K562 (cell line): Measurements from ENCODE around the gene ELAC1. TPM values are rescaled to one million over a fixed set of nuclear protein-coding genes. Genes with fewer than 3 reads are reported as not detected.

Source experiments
- BRF2 ChIP-seq: IDR thresholded peaks from 3 replicates; pipeline ENCODE4 v1.6.1; 2011; ENCODE audit warnings: borderline replicate concordance, mild to moderate bottlenecking; ENCODE audit not compliant: insufficient read length, insufficient read depth
- CC2D1A ChIP-seq: fragments of 450-650 bp; IDR thresholded peaks from 2 replicates; pipeline ENCODE4 v1.6.1; 2017; ENCODE audit warnings: mild to moderate bottlenecking
- CTBP1 ChIP-seq: fragments of 450-650 bp; IDR thresholded peaks from 2 replicates; pipeline ENCODE4 v1.6.1; 2016; ENCODE audit warnings: borderline replicate concordance
- ELF1 ChIP-seq: fragments of 200-800 bp; sonication (Bioruptor generic); IDR thresholded peaks from 2 replicates; pipeline ENCODE4 v1.6.1; 2016; ENCODE audit warnings: missing genetic modification characterization, missing compliant biosample characterization
- FOXP4 ChIP-seq: sonication (generic); formaldehyde crosslinking; IDR thresholded peaks from 2 replicates; pipeline ENCODE4 v1.8.0; 2022; ENCODE audit warnings: mild to moderate bottlenecking, missing genetic modification reagents, borderline replicate concordance
- MTA1 ChIP-seq: fragments of 450-650 bp; IDR thresholded peaks from 2 replicates; pipeline ENCODE4 v1.6.1; 2017; ENCODE audit warnings: borderline replicate concordance
- POLR3A ChIP-seq: IDR thresholded peaks from 2 replicates; pipeline ENCODE4 v1.6.1; 2011; ENCODE audit warnings: borderline replicate concordance, mild to moderate bottlenecking, moderate library complexity; ENCODE audit not compliant: insufficient read length, insufficient read depth; ENCODE audit errors: extremely low read depth
- PRDM10 ChIP-seq: fragments of 450-650 bp; IDR thresholded peaks from 2 replicates; pipeline ENCODE4 v1.6.1; 2018; ENCODE audit not compliant: partially characterized antibody
- ZBTB34 ChIP-seq: fragments of 250-450 bp; sonication (Bioruptor Pico); IDR thresholded peaks from 2 replicates; pipeline ENCODE4 v1.8.0; 2021; ENCODE audit warnings: mild to moderate bottlenecking, moderate library complexity
- ZC3H4 ChIP-seq: sonication (generic); formaldehyde crosslinking; IDR thresholded peaks from 2 replicates; pipeline ENCODE4 v1.9.0; 2021; ENCODE audit warnings: missing genetic modification reagents, borderline replicate concordance
- polyA plus RNA-seq, 8 experiments: library from polyadenylated mRNA; depleted of rRNA in 4 of 8; stranded (reverse) in 5 of 8; unstranded in 3 of 8; fragments of >200 nt; fragmentation: Nextera tagmentation in 2 of 8; fragmentation: Illumina TruSeq in 1 of 8; extraction: Ambion mirVana in 2 of 8; extraction: Trizol in 1 of 8; gene quantifications; 2 replicates each; pipeline versions ENCODE4 v1.2.1 to v1.2.3, GENCODE V29; 2011 to 2014; ENCODE audit warnings: inconsistent platforms in 1 of 8, missing spikeins in 1 of 8
- total RNA-seq, 7 experiments: library from RNA; depleted of rRNA in 6 of 7; stranded (reverse); fragments of >200 nt in 6 of 7; fragmentation: Illumina TruSeq in 2 of 7; extraction: Trizol in 2 of 7; gene quantifications; 2 replicates each; pipeline versions ENCODE4 v1.2.1 to v1.2.3, GENCODE V29; 2011 to 2021; ENCODE audit warnings: low replicate concordance in 1 of 7

The ELAC1 gene
- total and polyA plus RNA-seq, 9 of the 15 experiments (the other 6 are each of a cell fraction or from before 2014, with no cell fraction given) = 3.7 to 7.7 (median 4.9) TPM

- TF ChIP-seq BRF2 = no peak
- TF ChIP-seq ZC3H4 = no peak
- no peak for TF ChIP-seq ZBTB34
- no peak for TF ChIP-seq FOXP4
- TF ChIP-seq ELF1 = no peak
- no peak for TF ChIP-seq PRDM10
- TF ChIP-seq MTA1 = no peak
- no peak for TF ChIP-seq CC2D1A
- TF ChIP-seq POLR3A = no peak
- TF ChIP-seq CTBP1 = peak; percentile 25; the same call in 1 of the 2 replicates
These were observed 60.5 kb downstream of the ELAC1 start (continued) for GRCh38 chr18:51028201-51028805.
